ENCODE measurements around the gene MCC.

Gene MCC

GRCh38 chr5:113219695-113220094, 268.6 kb downstream of the MCC start:
- H3K4me3 ChIP-seq (ENCODE audit: low read length) = no peak overlapping the region
- TF ChIP-seq CTCF (conservative IDR thresholded peaks at IDR 0.05; ENCODE audit: low read depth, low read length) = no peak
- no peak for DNase-seq (ENCODE audit: low read depth)

- no peak for DNase-seq (ENCODE audit: low read depth)
- TF ChIP-seq CTCF (conservative IDR thresholded peaks at IDR 0.05; ENCODE audit: low read depth, low read length) = no peak
- no peak overlapping the region for H3K4me3 ChIP-seq (ENCODE audit: low read length)
Observed at GRCh38 chr5:113218906-113219517, 269.2 kb downstream of the MCC start.

GRCh38 chr5:113218200-113218599, 270.1 kb downstream of the MCC start:
- no peak for TF ChIP-seq CTCF (conservative IDR thresholded peaks at IDR 0.05; ENCODE audit: low read depth, low read length)
- H3K4me3 ChIP-seq (ENCODE audit: low read length) = no peak overlapping the region
- no peak for DNase-seq (ENCODE audit: low read depth)

- DNase-seq (ENCODE audit: low read depth) = no peak
- no peak for TF ChIP-seq CTCF (conservative IDR thresholded peaks at IDR 0.05; ENCODE audit: low read depth, low read length)
- H3K4me3 ChIP-seq (ENCODE audit: low read length) = no peak overlapping the region
Observed at GRCh38 chr5:113217619-113218184, 270.6 kb downstream of the MCC start.

- DNase-seq (ENCODE audit: low read depth) = no peak
- H3K4me3 ChIP-seq (ENCODE audit: low read length) = no peak overlapping the region
- TF ChIP-seq CTCF (conservative IDR thresholded peaks at IDR 0.05; ENCODE audit: low read depth, low read length) = no peak
Observed at GRCh38 chr5:113216545-113216944, 271.7 kb downstream of the MCC start.

GRCh38 chr5:113215401-113216060, 272.7 kb downstream of the MCC start:
- no peak for DNase-seq (ENCODE audit: low read depth)
- no peak for TF ChIP-seq CTCF (conservative IDR thresholded peaks at IDR 0.05; ENCODE audit: low read depth, low read length)
- no peak overlapping the region for H3K4me3 ChIP-seq (ENCODE audit: low read length)
